ENCODE data around the gene C1QTNF6.

The C1QTNF6 gene

GRCh38 chr22:37190262-37190780 lies 2.3 kb upstream of the C1QTNF6 start:
- in situ Hi-C loops (cut with MboI; ENCODE audit: low sequenced_read_pairs, unreplicated experiment), result loop anchor here (10.0 kb wide), 1 partner anchor 106 kb away; no protein-coding TSS in a partner anchor
- no peak for DNase-seq (ENCODE audit: low spot score)
- TF ChIP-seq CTCF (IDR thresholded peaks at IDR 0.05; ENCODE audit: borderline replicate concordance, control extremely low read depth, extremely low read depth, insufficient read depth, missing control alignments), result no peak

GRCh38 chr22:37188901-37189466 lies 937 bp upstream of the C1QTNF6 start:
- DNase-seq (ENCODE audit: low spot score), result no peak
- no peak for TF ChIP-seq CTCF (IDR thresholded peaks at IDR 0.05; ENCODE audit: borderline replicate concordance, control extremely low read depth, extremely low read depth, insufficient read depth, missing control alignments)
- in situ Hi-C loops (cut with MboI; ENCODE audit: low sequenced_read_pairs, unreplicated experiment), result no loop called here

GRCh38 chr22:37187552-37187890 lies 526 bp downstream of the C1QTNF6 start:
- no peak for TF ChIP-seq CTCF (IDR thresholded peaks at IDR 0.05; ENCODE audit: borderline replicate concordance, control extremely low read depth, extremely low read depth, insufficient read depth, missing control alignments)
- in situ Hi-C loops (cut with MboI; ENCODE audit: low sequenced_read_pairs, unreplicated experiment), result no loop called here
- DNase-seq (ENCODE audit: low spot score), result no peak

GRCh38 chr22:37186997-37187522 lies 987 bp downstream of the C1QTNF6 start:
- TF ChIP-seq CTCF (IDR thresholded peaks at IDR 0.05; ENCODE audit: borderline replicate concordance, control extremely low read depth, extremely low read depth, insufficient read depth, missing control alignments), result no peak
- DNase-seq (ENCODE audit: low spot score), result no peak
- in situ Hi-C loops (cut with MboI; ENCODE audit: low sequenced_read_pairs, unreplicated experiment), result no loop called here

- in situ Hi-C loops (cut with MboI; ENCODE audit: low sequenced_read_pairs, unreplicated experiment), result no loop called here
- peak; percentile 83 for DNase-seq (ENCODE audit: low spot score)
- no peak for TF ChIP-seq CTCF (IDR thresholded peaks at IDR 0.05; ENCODE audit: borderline replicate concordance, control extremely low read depth, extremely low read depth, insufficient read depth, missing control alignments)
These were observed 1.6 kb downstream of the C1QTNF6 start for GRCh38 chr22:37186228-37186996.

GRCh38 chr22:37185646-37186227 lies 2.3 kb downstream of the C1QTNF6 start:
- in situ Hi-C loops (cut with MboI; ENCODE audit: low sequenced_read_pairs, unreplicated experiment), result no loop called here
- TF ChIP-seq CTCF (IDR thresholded peaks at IDR 0.05; ENCODE audit: borderline replicate concordance, control extremely low read depth, extremely low read depth, insufficient read depth, missing control alignments), result no peak
- DNase-seq (ENCODE audit: low spot score), result no peak
